Activated CD8-positive, alpha-beta T cell treated with anti-CD3 and anti-CD28 coated beads, Interleukin-2, amount 10 ng/mL, durations not matched to agents 7 days and 5 days (primary cell): ENCODE results near the gene CMTM2. TPM values are rescaled to one million over a fixed set of nuclear protein-coding genes. Genes with fewer than 3 reads are reported as not detected.
"Not testable (repeated sequence)": the region's sequence is repeated elsewhere in the genome, so short reads cannot be mapped to it uniquely, and the experiment has no call there.

Experiments
- ATAC-seq: fragments of 150-1000 bp; cut with Tn5 transposase; one replicate; pipeline ENCODE4 v1.10.0; 2021; ENCODE audit warnings: moderate library complexity
- CTCF ChIA-PET: fragments of 350-600 bp; sonication (Branson Sonifier 250); formaldehyde crosslinking; loops from one replicate; lab custom pipeline; 2021; ENCODE audit warnings: antibody characterized with exemption; lab: Charles Lee
- POLR2A ChIA-PET: fragments of 350-600 bp; sonication (Branson Sonifier 250); formaldehyde crosslinking; loops from one replicate; lab custom pipeline; 2021; ENCODE audit warnings: antibody characterized with exemption; lab: Charles Lee
- DNase-seq: peaks from one replicate; pipeline ENCODE4 v3.0.0-alpha.2; 2020
- H3K27ac Mint-ChIP-seq: one replicate; pipeline ENCODE4 v1.8.0; 2021; ENCODE audit warnings: mild to moderate bottlenecking, mixed read lengths
- H3K27me3 Mint-ChIP-seq: one replicate; pipeline ENCODE4 v1.8.0; 2021; ENCODE audit warnings: low read depth, mixed read lengths
- H3K36me3 Mint-ChIP-seq: one replicate; pipeline ENCODE4 v1.8.0; 2021; ENCODE audit warnings: low read depth, mixed read lengths
- H3K4me1 Mint-ChIP-seq: one replicate; pipeline ENCODE4 v1.8.0; 2021; ENCODE audit warnings: low read depth, mixed read lengths
- H3K4me3 Mint-ChIP-seq: one replicate; pipeline ENCODE4 v1.8.0; 2021; ENCODE audit warnings: mild to moderate bottlenecking, mixed read lengths
- H3K9me3 Mint-ChIP-seq: one replicate; pipeline ENCODE4 v1.8.0; 2022; ENCODE audit warnings: mixed read lengths; ENCODE audit not compliant: insufficient read depth
- total RNA-seq, 2 experiments: library from RNA; stranded (reverse); gene quantifications; one replicate each; pipeline ENCODE4 v1.2.3, GENCODE V29; 2021

CMTM2 gene
- total RNA-seq, 2 experiments from 2014 or later = 0.68 to 0.82 TPM

GRCh38 chr16:66587881-66588600, 8.8 kb downstream of the CMTM2 start:
- Mint-ChIP-seq H3K4me3 (peak overlapping the region; percentile 66), H3K36me3 (no peaks in the 10 kb centered on the region), H3K27me3 (no peaks in the 10 kb centered on the region), H3K4me1 (peaks cover 52% of the 10 kb centered on the region), H3K9me3 (no peaks in the 10 kb centered on the region), H3K27ac (peak overlapping the region; percentile 77)
- no peak for ATAC-seq
- POLR2A ChIA-PET = no interaction called here
- no peak for DNase-seq
- CTCF ChIA-PET = interaction anchor here (1.4 to 3.1 kb wide), 8 partner anchors 11 to 182 kb away, joined by 3 to 57 read pairs (median 16); partner anchors contain the start of gene CKLF

- POLR2A ChIA-PET = interaction anchor here (2.3 to 2.5 kb wide), 2 partner anchors 15 to 36 kb away, joined by 16 to 21 read pairs; partner anchors contain the start of genes CKLF and CMTM3
- no peaks in the 10 kb centered on the region for H3K36me3 Mint-ChIP-seq
- peak overlapping the region; percentile 55 for H3K27ac Mint-ChIP-seq
- DNase-seq (peak; percentile 83), ATAC-seq (peak; percentile 88)
- peaks cover 5% of the 10 kb centered on the region for H3K9me3 Mint-ChIP-seq
- peaks cover 52% of the 10 kb centered on the region for H3K4me1 Mint-ChIP-seq
- no peaks in the 10 kb centered on the region for H3K27me3 Mint-ChIP-seq
- CTCF ChIA-PET = interaction anchor here (0.5 to 3.1 kb wide), 33 partner anchors 9 to 232 kb away, joined by 3 to 57 read pairs (median 7); partner anchors contain the start of genes CKLF, CMTM2 and CMTM3
- peak overlapping the region; percentile 55 for H3K4me3 Mint-ChIP-seq
Observed at GRCh38 chr16:66588981-66589713, 9.9 kb downstream of the CMTM2 start.

- Mint-ChIP-seq H3K27ac (peak overlapping the region; percentile 84), H3K4me1 (peaks cover 57% of the 10 kb centered on the region), H3K9me3 (peaks cover 5% of the 10 kb centered on the region), H3K4me3 (peak overlapping the region; percentile 77), H3K36me3 (no peaks in the 10 kb centered on the region), H3K27me3 (no peaks in the 10 kb centered on the region)
- DNase-seq (peak; percentile 58), ATAC-seq (peak; percentile 64)
- ChIA-PET POLR2A (interaction anchor here (2.3 to 2.5 kb wide), 2 partner anchors 14 to 38 kb away, joined by 16 to 21 read pairs; partner anchors contain the start of genes CKLF and CMTM3), CTCF (interaction anchor here (0.9 to 3.1 kb wide), 21 partner anchors 8 to 248 kb away, joined by 3 to 57 read pairs (median 7); partner anchors contain the start of genes CKLF, CMTM2 and CMTM3)
Observed at GRCh38 chr16:66590322-66590721, 11.1 kb downstream of the CMTM2 start.

GRCh38 chr16:66591018-66591417, 11.8 kb downstream of the CMTM2 start:
- peaks cover 54% of the 10 kb centered on the region for H3K4me1 Mint-ChIP-seq
- H3K9me3 Mint-ChIP-seq = peaks cover 5% of the 10 kb centered on the region
- ChIA-PET CTCF (interaction anchor here (0.9 to 3.1 kb wide), 17 partner anchors 8 to 249 kb away, joined by 3 to 57 read pairs (median 12); partner anchors contain the start of genes CKLF, CMTM2 and CMTM3), POLR2A (interaction anchor here (2.3 to 2.5 kb wide), 2 partner anchors 13 to 38 kb away, joined by 16 to 21 read pairs; partner anchors contain the start of genes CKLF and CMTM3)
- no peaks in the 10 kb centered on the region for H3K36me3 Mint-ChIP-seq
- DNase-seq (no peak), ATAC-seq (no peak)
- H3K27ac Mint-ChIP-seq = no peak overlapping the region
- H3K27me3 Mint-ChIP-seq = no peaks in the 10 kb centered on the region
- H3K4me3 Mint-ChIP-seq = peak overlapping the region; percentile 77

- DNase-seq = no peak
- Mint-ChIP-seq H3K4me1 (peaks cover 58% of the 10 kb centered on the region), H3K27ac (no peak overlapping the region), H3K36me3 (no peaks in the 10 kb centered on the region), H3K27me3 (no peaks in the 10 kb centered on the region), H3K9me3 (peaks cover 5% of the 10 kb centered on the region), H3K4me3 (no peak overlapping the region)
- ChIA-PET POLR2A (no interaction called here), CTCF (interaction anchor here (1.0 kb wide), 1 partner anchor 11 kb away, joined by 3 read pairs; no protein-coding TSS in a partner anchor)
- ATAC-seq = no peak
Observed at GRCh38 chr16:66592241-66592640, 13.0 kb downstream of the CMTM2 start.

- Mint-ChIP-seq H3K9me3 (peaks cover 5% of the 10 kb centered on the region), H3K4me1 (peaks cover 58% of the 10 kb centered on the region), H3K4me3 (no peak overlapping the region), H3K27me3 (no peaks in the 10 kb centered on the region), H3K27ac (no peak overlapping the region), H3K36me3 (no peaks in the 10 kb centered on the region)
- POLR2A ChIA-PET = no interaction called here
- DNase-seq (no peak), ATAC-seq (no peak)
- CTCF ChIA-PET = no interaction called here
Observed at GRCh38 chr16:66592814-66593213, 13.6 kb downstream of the CMTM2 start.

GRCh38 chr16:66594739-66595138, 15.5 kb downstream of the CMTM2 start:
- POLR2A ChIA-PET = no interaction called here
- Mint-ChIP-seq H3K9me3 (peaks cover 5% of the 10 kb centered on the region), H3K27ac (no peak overlapping the region), H3K36me3 (peaks cover 2% of the 10 kb centered on the region), H3K4me1 (peaks cover 58% of the 10 kb centered on the region), H3K27me3 (no peaks in the 10 kb centered on the region), H3K4me3 (no peak overlapping the region)
- CTCF ChIA-PET = interaction anchor here (0.8 to 1.8 kb wide), 3 partner anchors 9 to 236 kb away, joined by 3 to 4 read pairs (median 4); partner anchors contain the start of gene NAE1
- DNase-seq (no peak), ATAC-seq (no peak)

GRCh38 chr16:66596559-66596958, 17.3 kb downstream of the CMTM2 start:
- POLR2A ChIA-PET = interaction anchor here (0.6 to 2.4 kb wide), 5 partner anchors 12 to 74 kb away, joined by 3 to 9 read pairs (median 4); partner anchors contain the start of genes CKLF and CMTM2
- DNase-seq, H3K27me3 Mint-ChIP-seq, H3K9me3 Mint-ChIP-seq, H3K4me3 Mint-ChIP-seq, ATAC-seq: not testable (repeated sequence)
- H3K4me1 Mint-ChIP-seq = peaks cover 55% of the 10 kb centered on the region
- peak overlapping the region; percentile 92 for H3K27ac Mint-ChIP-seq
- CTCF ChIA-PET = interaction anchor here (1.8 to 4.2 kb wide), 4 partner anchors 10 to 54 kb away, joined by 5 to 24 read pairs (median 8); no protein-coding TSS in a partner anchor
- peaks cover 12% of the 10 kb centered on the region for H3K36me3 Mint-ChIP-seq

- peaks cover 51% of the 10 kb centered on the region for H3K4me1 Mint-ChIP-seq
- H3K27ac Mint-ChIP-seq = peak overlapping the region; percentile 92
- POLR2A ChIA-PET = interaction anchor here (0.6 to 2.4 kb wide), 6 partner anchors 11 to 189 kb away, joined by 4 to 9 read pairs (median 4); partner anchors contain the start of genes CKLF and CMTM2
- peak; percentile 45 for ATAC-seq
- CTCF ChIA-PET = interaction anchor here (1.2 to 4.2 kb wide), 8 partner anchors 8 to 190 kb away, joined by 3 to 25 read pairs (median 6); no protein-coding TSS in a partner anchor
- H3K27me3 Mint-ChIP-seq = no peaks in the 10 kb centered on the region
- H3K36me3 Mint-ChIP-seq = peaks cover 15% of the 10 kb centered on the region
- H3K4me3 Mint-ChIP-seq = peak overlapping the region; percentile 61
- peak; percentile 57 for DNase-seq
- peaks cover 5% of the 10 kb centered on the region for H3K9me3 Mint-ChIP-seq
Observed at GRCh38 chr16:66596986-66597848, 18.0 kb downstream of the CMTM2 start.

GRCh38 chr16:66598111-66598510, 18.8 kb downstream of the CMTM2 start:
- Mint-ChIP-seq H3K4me3 (peak overlapping the region; percentile 30), H3K27ac (peak overlapping the region; percentile 92), H3K36me3 (peaks cover 15% of the 10 kb centered on the region), H3K4me1 (peaks cover 58% of the 10 kb centered on the region), H3K27me3 (no peaks in the 10 kb centered on the region), H3K9me3 (peaks cover 5% of the 10 kb centered on the region)
- POLR2A ChIA-PET = interaction anchor here (0.6 to 2.4 kb wide), 8 partner anchors 10 to 190 kb away, joined by 3 to 9 read pairs (median 4); partner anchors contain the start of genes CKLF and CMTM2
- ATAC-seq (peak; percentile 70), DNase-seq (peak; percentile 64)
- CTCF ChIA-PET = interaction anchor here (0.6 to 4.2 kb wide), 10 partner anchors 8 to 270 kb away, joined by 3 to 25 read pairs (median 6); no protein-coding TSS in a partner anchor
